ENCODE data around the gene GNAT2.

GNAT2 gene

DNA sequence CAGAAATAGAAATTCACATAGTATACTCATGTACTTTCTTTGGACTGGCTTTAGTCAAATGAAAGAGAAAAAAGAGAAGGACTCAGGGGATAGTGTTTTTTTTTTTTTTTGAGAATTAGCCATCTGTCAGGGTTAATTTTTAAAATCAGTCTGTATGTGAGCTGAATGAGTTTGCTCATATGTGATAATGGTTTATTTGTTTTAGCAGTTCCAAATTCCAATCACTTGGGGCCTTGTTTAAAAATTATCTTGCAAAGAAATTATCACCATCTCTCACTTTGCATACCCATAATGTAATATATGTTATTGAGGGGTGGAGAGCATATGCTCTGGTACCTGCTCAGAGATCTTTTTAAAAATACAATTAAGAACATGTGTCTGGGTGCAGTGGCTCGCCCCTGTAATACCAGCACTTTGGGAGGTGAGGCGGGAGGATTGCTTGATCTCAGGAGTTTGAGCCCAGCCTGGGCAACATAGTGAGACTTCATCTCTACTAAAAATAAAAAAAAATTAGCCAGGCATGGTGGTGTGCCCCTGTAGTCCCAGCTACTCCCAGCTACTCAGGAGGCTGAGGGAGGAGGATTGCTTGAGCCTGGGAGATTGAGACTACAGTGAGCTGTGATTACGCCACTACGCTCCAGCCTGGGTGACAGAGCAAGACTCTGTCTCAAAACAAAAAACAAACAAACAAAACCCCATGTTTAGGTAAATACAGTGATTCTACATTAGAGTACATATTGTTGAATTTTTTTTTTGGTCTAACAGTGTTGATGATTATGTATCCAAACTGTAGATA is 51.3 kb downstream of the GNAT2 start:
- in situ Hi-C loops (cut with MboI; ENCODE audit: low sequenced_read_pairs): no loop called here

DNA sequence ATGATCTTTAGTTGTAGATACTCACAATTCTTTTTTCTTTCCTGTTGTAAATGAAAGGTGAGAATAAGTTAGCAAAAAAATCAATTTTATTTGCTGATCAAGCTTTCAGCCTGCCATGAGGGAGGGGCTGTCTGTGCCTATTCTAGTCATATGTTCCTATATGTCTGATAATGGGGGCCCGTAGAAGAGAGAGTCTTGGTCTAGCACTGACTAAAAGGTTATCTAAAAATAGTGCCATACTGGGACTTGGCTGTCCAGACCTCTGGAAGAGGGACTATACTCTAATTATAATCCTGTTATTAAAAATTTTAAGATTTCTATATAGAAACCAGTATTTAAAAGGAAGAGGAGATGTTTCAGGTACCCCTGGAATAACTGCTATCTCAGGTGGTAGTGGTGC is 52.4 kb downstream of the GNAT2 start:
- in situ Hi-C loops (cut with MboI; ENCODE audit: low sequenced_read_pairs): no loop called here

DNA sequence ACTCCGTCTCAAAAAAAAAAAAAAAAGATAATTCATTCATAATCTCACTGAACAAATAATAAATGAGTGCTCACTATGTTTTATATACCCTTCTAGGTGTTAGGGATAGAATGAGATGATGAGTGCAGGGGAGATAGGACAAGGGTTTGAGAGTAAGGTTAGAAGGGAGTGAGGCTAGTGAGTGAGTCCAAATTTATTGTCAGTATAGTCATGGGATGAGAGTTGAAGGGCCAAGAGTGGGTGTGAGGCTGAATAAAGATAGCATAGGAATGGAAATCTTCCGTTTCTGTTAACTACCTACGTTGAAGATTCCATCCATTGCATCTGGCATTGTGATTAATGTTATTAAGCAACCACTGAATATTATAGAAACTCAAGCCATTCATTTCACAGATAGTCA is 54.2 kb downstream of the GNAT2 start:
- in situ Hi-C loops (cut with MboI; ENCODE audit: low sequenced_read_pairs): no loop called here

DNA sequence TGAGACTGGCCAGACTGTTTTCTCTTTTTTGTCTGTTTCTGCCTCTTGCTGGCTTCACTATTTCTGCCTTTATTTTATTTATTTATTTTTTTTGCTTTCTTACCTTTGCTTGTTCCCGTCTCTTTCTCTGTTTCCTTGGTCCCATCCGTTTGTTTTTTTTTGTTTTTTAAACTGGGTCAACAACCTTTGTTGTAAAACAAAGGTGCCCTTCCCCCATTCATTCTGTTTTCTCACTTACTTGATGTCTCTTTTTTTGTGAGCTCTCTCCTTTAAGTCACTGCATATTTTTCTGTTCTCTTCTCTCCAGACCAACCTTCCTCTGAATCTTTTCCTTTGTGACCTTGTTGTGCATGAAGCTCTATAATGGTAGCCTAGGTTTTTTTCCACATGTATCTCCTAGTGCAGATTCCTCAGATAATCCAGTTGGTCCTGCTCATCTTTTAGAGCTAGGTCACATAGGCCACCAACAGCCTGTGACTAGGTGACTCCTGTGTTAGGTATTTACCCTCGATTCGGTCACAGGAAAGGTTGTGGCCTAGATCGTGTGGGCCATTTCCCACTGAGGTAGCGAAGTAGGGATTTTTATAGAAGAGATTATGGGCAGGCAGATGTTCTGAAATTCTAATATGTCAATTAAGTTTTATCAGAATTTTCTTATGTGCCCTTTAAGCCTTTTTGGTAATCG is 55.1 kb downstream of the GNAT2 start:
- in situ Hi-C loops (cut with MboI; ENCODE audit: low sequenced_read_pairs): no loop called here

DNA sequence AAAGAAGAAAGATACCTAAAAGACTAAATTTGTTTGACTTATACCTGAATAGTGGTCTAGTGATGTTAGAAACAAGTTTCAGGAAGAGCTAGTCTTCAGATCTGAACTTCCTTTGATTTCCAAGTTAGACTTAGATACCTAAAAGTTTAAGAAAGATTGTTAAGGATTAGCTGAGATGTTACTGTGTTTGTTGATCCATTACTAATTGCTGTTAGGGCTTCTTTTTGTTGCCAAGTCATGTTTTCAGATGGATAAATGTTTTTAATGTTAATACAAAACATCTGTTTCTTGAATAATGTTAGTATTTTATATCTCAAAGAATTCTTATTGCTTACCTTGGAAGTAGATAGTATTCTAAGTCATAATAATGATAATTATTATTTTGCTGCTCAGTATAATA is 59.4 kb downstream of the GNAT2 start:
- in situ Hi-C loops (cut with MboI; ENCODE audit: low sequenced_read_pairs): no loop called here

DNA sequence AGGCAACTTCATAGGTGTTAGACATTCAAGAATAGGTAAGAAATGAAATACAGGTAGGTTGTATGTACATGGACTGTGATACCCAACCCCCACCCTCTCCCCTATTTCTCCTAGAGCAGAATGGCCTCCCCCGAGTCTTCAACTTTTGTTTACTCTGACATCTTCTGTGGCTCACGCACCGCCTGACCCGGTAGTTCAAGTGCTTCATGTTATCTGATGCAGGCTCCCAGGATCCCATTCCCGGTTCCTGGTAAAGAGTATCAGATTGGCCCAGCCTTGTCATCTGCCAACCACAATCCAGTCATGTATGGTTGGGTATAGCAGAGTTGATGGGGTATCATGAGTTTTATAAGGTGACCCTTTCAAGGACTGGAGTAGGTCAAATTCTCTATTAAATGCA is 61.9 kb downstream of the GNAT2 start:
- in situ Hi-C loops (cut with MboI; ENCODE audit: low sequenced_read_pairs): no loop called here

DNA sequence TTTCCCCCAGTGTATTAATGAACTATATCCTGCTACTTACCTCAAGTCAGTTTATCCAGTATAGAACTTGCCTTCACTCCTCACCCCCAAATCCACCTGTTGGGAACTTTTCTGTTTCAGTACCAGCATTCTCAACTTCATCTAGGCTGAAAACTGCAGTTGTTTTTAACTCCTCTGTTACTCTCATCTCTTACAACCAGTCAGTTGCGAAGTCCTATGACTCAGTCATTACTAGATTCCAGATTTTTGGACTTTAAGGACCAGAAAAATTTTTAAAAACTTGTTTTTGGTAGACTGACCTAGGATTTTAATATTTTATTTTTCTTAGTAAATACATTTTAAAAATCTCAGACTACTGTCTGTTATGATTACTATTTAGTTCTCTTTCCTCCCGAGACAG is 62.9 kb downstream of the GNAT2 start:
- in situ Hi-C loops (cut with MboI; ENCODE audit: low sequenced_read_pairs): no loop called here

Measured in HL-60/S4 treated with retinoic acid at 250 ng/mL for 4 days and 3 days (cell line).